Activated naive CD4-positive, alpha-beta T cell (primary cell): ENCODE data around the gene CHPF2.

Source experiments
- DNase-seq, 4 experiments: peaks; one replicate each; lab custom pipeline; 2025; lab: John Stamatoyannopoulos, UW

CHPF2 gene

DNA sequence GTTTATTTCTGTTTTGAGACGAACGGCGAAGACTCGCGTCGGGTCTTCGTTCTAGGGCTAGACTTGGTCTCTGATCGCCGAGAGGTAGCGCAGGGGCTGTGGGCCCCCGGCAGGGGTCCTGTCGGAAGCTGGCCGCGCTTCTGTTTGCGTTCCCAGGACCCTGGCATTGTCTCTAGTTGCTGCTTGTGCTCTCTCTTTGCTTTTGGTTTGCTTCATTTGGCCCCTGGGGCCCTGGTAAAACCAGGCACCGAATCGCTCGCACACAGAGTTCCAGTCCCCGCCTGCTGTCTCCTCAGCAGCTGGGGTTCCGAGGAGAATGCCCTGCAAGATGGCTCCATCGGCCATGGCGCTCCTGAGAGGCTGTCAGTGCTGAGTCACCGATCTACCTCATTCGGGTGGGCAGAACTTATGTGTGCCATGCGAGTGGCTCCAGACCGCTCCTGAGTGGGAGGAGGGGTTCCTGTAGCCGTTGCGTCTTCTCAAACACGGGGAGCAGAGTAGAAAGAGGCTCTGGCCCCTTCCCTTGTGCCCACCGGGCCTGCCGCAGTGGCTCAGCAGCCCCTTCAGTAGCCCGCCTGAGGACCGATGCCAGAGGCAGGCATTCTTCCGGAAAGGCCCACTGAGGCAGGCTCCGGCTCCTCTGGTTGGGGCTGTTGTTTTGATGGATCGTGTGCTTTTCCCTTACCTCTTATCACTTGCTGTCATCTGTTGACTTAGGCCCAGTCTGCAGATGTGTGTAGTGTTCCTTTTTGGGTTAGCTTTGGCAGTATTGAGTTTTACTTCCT is 826 bp downstream of the CHPF2 start:
- peak; percentile 29 to 44 (median 37) for DNase-seq

DNA sequence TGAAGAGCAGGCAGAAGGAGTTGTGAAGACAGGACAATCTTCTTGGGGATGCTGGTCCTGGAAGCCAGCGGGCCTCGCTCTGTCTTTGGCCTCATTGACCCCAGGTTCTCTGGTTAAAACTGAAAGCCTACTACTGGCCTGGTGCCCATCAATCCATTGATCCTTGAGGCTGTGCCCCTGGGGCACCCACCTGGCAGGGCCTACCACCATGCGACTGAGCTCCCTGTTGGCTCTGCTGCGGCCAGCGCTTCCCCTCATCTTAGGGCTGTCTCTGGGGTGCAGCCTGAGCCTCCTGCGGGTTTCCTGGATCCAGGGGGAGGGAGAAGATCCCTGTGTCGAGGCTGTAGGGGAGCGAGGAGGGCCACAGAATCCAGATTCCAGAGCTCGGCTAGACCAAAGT is 1.5 kb downstream of the CHPF2 start:
- no peak for DNase-seq

DNA sequence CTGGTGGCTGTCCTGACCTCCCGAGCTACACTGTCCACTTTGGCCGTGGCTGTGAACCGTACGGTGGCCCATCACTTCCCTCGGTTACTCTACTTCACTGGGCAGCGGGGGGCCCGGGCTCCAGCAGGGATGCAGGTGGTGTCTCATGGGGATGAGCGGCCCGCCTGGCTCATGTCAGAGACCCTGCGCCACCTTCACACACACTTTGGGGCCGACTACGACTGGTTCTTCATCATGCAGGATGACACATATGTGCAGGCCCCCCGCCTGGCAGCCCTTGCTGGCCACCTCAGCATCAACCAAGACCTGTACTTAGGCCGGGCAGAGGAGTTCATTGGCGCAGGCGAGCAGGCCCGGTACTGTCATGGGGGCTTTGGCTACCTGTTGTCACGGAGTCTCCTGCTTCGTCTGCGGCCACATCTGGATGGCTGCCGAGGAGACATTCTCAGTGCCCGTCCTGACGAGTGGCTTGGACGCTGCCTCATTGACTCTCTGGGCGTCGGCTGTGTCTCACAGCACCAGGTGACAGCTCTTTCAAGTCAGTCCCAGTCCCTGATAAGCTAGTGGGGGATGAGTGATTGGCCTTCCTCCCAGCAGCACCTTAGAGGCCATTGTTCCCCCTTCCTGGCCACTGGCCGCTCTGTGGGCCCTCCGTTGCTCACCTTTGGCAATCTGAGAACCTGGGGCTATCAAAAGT is 3.0 kb downstream of the CHPF2 start:
- DNase-seq, result no peak

DNA sequence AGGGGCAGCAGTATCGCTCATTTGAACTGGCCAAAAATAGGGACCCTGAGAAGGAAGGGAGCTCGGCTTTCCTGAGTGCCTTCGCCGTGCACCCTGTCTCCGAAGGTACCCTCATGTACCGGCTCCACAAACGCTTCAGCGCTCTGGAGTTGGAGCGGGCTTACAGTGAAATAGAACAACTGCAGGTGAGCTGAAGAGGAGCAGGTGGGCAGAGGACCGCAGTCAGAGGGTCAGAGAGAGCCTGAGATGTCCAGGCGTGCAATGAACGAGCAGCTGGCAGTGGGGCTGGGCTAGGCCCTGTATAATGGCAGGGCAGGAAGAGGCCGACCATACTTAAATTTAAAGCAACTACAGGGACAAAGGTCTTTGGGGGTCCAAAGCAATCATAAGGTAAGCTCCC is 4.1 kb downstream of the CHPF2 start:
- DNase-seq, result no peak

DNA sequence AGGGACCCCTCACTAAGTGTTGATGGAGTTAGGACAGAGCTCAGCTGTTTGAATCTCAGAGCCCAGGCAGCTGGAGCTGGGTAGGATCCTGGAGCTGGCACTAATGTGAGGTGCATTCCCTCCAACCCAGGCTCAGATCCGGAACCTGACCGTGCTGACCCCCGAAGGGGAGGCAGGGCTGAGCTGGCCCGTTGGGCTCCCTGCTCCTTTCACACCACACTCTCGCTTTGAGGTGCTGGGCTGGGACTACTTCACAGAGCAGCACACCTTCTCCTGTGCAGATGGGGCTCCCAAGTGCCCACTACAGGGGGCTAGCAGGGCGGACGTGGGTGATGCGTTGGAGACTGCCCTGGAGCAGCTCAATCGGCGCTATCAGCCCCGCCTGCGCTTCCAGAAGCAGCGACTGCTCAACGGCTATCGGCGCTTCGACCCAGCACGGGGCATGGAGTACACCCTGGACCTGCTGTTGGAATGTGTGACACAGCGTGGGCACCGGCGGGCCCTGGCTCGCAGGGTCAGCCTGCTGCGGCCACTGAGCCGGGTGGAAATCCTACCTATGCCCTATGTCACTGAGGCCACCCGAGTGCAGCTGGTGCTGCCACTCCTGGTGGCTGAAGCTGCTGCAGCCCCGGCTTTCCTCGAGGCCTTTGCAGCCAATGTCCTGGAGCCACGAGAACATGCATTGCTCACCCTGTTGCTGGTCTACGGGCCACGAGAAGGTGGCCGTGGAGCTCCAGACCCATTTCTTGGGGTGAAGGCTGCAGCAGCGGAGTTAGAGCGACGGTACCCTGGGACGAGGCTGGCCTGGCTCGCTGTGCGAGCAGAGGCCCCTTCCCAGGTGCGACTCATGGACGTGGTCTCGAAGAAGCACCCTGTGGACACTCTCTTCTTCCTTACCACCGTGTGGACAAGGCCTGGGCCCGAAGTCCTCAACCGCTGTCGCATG is 5.2 kb downstream of the CHPF2 start:
- no peak for DNase-seq

DNA sequence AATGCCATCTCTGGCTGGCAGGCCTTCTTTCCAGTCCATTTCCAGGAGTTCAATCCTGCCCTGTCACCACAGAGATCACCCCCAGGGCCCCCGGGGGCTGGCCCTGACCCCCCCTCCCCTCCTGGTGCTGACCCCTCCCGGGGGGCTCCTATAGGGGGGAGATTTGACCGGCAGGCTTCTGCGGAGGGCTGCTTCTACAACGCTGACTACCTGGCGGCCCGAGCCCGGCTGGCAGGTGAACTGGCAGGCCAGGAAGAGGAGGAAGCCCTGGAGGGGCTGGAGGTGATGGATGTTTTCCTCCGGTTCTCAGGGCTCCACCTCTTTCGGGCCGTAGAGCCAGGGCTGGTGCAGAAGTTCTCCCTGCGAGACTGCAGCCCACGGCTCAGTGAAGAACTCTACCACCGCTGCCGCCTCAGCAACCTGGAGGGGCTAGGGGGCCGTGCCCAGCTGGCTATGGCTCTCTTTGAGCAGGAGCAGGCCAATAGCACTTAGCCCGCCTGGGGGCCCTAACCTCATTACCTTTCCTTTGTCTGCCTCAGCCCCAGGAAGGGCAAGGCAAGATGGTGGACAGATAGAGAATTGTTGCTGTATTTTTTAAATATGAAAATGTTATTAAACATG is 6.0 kb downstream of the CHPF2 start:
- DNase-seq, result no peak

DNA sequence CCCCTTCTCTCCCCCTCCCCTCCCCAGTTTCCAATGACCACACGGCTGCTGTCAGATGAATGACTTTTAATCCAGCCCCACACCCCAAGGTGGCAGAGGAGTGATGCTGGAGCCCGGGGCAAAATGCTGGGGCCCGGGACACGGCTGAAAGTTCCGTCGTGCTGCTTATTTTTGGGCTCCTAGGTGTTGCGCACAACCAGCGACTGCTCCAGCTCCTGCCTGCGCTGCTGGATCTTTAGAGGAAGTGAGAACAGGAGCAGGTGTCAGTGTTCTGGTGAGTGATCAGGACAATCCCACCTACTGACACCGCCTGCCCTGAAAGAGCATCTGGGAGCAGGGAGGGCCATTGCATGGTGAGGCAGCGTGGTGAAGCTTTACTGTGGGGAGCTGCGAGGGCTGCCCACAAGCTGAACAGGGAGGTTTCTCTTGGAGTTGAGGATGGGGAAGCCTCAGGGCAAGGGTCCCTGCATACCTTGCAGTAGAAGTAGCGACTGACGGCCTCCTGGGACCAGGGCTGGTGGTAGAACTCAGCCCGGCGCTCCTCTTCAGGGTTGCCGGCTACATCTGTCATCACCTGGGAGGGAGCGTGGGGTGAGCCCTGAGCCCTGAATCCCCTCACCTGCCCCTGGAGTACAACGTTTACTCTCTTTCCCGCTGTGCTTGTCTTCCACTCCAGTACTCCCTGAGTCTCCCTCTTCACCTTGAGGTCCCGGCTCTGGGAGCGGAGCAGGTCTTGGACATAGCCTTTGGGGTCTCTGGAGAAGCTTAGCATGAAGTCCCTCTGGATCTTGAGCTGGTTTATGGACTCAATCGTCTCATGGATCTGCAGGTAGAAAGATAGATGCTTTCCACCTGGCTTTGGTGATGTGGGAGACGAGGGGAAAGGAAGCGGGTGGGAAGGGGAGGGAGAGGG is 6.9 kb downstream of the CHPF2 start:
- DNase-seq, result no peak

DNA sequence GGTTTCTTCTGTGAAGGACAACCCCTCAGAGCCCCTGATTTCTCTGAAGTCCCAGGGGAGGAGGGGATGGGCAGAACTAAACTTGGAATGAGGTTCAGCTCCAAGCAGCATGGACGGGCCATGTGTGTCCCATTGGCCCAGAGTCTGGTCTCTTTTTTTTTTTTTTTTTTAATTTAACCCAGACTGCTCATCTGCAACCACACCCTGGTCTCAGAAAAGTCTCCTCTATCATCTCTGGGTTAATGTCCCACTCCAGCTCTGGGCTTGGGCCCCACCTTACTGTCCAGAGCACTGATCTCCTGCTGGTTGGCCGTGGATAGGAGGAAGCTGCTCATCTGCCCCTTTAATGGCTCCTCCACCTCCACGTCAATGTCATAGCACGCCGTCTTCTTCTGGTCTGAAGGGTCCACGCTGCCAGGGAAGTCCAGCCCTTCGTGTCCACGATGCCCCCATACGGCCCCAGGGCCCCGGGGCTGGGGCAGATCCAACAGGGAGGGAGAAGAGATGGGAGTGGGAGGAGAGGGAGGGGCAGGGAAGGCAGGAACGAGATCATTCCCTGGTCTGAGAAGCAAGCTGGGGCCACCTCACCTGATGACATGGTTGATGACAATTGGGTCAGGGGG is 7.7 kb downstream of the CHPF2 start:
- no peak for DNase-seq

DNA sequence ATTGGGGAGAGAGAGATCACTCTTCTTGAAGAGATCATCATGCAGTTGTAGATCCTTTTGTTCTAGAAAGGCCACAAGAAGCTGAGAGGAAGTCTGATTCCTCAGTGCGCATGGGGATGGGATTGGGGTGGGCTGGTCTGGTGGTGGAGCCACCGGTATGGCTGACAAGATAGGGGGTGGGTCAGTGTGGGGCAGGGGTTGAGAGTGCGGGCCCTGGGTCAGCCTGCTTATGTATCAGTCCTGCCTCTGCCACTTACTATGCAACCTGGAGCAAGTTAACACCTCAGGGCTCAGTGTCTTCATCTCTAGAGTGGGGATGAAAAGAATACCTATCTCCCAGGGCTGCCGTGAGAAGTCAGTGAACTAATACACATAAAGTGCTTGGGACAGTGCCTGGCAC is 8.3 kb downstream of the CHPF2 start:
- DNase-seq, result no peak

DNA sequence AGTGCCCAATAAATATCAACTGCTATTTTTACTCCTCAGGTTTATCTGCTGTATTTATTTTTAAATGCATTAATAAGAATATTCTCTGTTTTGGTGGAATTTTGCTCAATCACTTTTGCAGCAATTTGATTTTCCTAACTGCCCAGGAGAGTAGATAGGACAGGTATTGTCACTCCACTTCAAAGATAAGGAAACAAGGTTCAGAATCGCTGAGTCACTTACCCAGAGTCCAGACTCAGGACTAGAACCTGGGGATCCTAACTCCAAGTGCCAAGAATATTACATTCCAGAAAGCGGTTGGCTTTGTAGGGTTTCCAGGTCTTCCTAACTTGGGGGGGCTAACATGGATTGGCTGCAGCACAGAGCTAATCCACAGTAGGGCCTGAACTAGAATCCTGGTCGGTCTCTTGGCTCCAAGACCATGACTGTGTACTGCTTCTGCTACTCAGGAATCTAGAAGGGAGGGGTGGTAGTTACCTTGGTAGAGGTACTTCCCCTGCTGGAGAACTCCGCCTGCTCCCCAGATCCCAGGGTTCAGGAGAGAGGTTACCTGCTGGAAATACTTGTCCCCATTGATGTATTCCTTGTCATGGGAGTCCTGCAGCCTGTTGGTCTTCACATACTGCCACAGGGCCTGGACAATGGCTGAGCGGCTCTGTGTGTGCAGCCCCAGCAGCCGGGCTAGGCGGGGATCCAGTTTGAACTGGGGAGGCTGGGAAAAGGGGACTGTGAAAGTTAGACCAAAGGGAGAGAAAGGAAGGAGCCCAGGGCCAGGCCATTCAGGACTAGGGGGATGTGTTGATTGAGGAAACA is 8.9 kb downstream of the CHPF2 start:
- no peak for DNase-seq

DNA sequence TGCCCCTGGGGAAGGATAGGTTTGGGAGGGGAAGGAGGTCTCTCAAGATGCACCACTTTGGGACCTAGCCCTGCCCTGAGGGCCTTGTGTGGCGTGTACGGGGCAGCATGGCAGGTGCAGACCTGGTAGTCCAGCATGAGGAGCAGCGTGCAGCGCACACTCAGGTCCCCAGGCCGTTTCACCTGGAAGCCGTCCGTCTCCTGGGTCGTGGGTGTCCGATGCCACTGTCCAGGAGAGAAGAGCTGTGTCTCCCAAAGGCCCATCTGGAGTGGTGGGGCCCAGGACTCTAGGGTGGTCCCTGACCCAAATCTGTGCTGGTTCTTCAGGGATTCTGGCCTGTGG is 9.4 kb downstream of the CHPF2 start:
- no peak for DNase-seq

DNA sequence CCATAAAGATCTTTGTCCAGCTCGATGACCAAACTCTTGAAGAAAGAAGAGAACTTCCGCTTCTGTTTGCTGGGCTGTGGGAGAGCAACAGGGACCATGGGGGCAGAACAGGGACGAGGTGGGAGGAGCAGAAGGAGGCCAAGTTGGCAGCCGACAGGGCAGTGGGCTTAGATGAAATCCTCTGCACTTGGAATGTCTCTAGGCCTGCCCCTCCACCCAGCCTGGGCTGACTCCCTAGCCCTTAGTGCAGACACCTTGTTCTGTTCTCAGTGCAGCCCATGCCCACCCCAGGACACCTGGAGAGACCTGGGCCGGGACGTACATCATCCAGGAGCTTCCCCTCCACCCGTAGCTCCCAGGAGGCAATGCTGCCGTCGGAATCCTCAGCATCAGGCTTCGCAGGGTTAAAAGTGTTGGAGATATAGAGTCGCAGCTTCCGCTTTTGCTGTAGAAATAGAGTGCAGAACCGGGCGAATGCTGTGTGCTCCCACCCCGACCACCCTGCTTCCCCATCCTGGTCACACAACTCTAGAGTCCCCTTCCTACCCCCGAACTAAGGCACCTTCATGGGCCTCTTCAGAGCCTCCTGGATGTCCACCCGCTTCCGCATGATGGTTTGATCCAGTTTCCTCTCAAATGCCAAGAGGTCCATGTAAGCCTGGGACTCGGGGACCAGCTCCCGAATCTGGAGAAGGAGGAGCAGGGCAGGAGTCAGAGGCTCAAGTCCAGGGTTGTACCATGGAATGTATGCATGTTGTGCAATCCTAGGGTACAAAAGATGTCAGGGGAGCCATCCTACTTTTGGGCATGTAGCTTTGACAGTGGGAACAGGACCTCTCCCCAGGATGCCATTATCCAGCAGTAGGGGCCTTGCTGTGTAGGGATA is 10.1 kb downstream of the CHPF2 start:
- no peak for DNase-seq

DNA sequence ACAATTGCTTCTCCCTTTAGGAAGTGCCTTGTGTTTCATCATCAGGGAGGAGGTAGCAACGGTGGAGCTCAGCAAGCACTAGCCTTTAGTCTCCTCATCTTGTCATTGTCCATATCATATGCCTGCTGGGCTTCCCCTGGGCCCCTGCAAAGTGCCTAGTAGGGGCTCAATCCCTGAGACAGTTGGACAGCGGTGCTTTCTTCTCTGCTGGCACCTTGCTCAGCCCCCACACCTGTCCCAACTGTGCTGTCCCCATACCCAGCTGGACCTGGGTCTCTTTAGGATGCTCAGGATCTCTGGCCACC is 10.7 kb downstream of the CHPF2 start:
- DNase-seq, result no peak

DNA sequence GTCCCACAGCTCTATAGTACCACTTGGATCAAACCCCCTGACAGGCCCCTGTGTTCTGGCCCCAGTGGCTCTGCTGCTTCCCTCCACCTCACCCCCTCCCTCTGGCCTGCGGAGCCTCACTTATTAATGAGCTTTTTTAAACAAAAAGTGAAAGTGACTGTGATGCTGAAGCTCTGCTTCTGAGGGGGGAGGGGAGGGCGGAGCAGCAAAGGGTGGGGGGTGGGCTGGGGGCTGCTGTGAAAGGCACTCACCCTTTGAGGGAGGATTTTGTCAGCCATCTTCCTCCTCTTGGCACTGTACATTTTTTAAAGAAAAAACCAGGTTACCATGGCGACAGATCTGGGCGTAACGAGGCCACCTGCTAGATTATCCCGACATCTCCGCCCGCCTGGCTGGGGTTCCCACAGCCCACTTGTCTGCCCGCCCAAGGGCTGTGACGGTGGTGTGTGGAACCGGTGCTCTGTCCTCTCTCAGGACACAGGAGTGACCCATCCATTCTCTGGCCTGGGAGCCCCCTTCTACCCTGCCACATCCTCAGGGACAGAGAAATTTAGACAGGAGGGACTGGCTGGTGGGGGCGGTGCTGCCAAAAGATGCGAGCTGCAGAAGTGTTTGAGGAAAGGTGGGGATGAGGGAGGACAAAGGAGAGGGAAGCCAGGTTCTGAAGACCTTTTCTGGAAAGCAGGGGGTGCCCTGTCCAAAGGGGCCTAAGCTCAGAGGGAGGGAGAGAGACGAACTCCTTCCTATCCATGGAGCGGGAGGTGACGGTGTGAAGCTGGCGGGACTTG is 11.3 kb downstream of the CHPF2 start:
- DNase-seq, result peak in 2 of 4 experiments; percentile 14 to 17

DNA sequence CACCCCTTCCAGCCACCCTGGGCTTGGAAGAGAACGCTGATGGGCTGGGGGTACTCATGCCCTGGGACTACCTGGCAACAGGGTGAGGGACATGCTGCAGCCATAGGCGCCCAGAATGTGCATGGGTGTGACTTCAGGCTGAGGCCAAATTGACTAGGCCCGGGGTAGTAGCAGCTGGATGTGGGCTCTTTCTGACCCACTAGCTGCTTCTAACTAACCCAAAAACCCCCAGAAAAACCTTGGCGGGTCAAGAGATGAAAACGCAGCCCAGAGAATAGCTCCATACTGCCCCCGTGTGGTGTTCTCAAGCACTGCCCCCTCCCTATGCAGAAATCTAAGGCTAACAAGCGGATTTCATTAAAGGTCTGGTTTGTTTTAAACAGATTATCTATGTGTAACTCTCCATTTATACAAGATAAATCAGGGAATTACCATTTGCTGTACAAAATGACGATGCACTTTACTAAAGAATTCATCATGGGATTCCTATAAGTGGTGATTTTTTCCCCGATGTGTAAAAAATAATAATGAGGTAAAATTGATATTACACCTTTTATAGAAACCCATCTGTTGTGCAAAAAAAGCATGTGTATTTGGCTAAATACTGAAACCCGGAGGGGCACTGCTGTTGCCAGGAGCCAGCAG is 12.0 kb downstream of the CHPF2 start:
- DNase-seq, result peak in 1 of 4 experiments; percentile 46

DNA sequence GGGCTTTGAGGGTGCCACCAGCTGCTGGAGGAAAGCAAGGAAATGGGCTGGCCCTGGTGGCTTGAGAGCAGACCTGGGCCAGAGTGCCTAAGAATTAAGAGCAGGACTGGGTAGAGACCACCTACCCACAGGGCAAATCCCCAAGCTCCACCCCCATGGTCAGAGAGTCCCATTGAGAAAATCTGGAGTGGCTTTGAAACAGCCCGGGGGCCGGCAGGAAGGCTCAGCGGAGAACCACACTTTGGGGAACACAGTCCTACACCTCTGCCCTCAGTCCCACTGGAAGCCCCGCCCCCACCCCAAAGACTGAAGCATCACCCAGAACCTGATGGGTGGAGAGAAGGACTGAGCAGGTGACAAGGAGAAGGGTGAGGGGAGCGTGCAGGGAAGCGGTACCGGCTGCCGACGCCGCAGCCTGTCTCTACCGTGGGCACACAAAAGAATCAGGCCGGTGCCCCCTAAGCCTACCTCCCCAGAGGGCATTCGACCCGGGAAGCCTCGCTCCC is 12.6 kb downstream of the CHPF2 start:
- DNase-seq, result no peak

DNA sequence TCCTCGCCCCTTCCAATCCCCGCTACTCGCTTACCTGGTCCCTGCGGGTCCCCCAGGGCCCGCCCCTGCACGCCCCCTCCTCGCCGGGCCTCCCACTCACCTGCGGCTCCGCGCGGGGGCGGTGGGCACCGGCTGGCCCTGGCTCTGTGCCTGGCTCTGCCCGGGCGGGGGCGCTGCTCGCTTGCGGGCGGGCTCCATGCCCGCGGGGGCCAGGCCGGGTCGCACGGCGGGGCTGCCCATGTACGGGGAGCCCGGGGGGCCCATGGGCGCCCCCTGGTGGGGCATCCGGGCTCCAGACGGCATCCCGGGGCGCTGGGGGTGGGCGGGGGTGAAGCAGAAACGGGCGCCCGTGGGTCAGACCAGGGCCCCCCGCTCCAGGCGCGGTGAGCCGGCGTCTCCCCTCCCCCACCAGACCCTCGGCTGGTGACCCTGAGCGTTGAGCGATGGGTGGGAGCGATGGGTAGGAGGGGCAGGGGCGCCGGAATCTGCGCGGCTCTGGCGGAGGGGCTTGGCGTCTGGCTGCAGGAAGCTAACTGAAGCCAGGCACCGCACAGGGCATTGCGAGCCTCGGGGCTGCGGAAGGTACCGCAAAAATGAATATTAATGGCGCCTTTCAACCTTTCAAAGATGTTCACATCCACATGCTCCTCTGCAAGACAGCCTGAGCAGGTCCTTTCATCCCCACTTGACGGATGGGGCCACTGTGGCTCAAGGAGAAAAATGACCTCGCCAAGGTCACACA is 13.2 kb downstream of the CHPF2 start:
- DNase-seq, result peak in 3 of 4 experiments; percentile 34 to 71 (median 35)
